Smooth muscle cell (in vitro differentiated cells): ENCODE measurements around the gene SATB2. TPM values are rescaled to one million over a fixed set of nuclear protein-coding genes. Genes with fewer than 3 reads are reported as not detected.

Experiments used
- DNase-seq: peaks from one replicate; lab custom pipeline; 2025; ENCODE audit not compliant: unreplicated experiment; lab: John Stamatoyannopoulos, UW
- H2AFZ ChIP-seq: fragments of 200-600 bp; sonication (generic); 2 replicates; pipeline ENCODE4 v1.6.0; 2016; ENCODE audit warnings: antibody characterized with exemption, low read depth, mild to moderate bottlenecking
- H3F3A ChIP-seq: fragments of 200-600 bp; sonication (generic); 2 replicates; pipeline ENCODE4 v1.6.0; 2017; ENCODE audit warnings: antibody characterized with exemption, low read depth
- H3K27ac ChIP-seq: fragments of 200-600 bp; sonication (generic); 2 replicates; pipeline ENCODE4 v1.5.1; 2016; ENCODE audit warnings: low read depth, mild to moderate bottlenecking
- H3K27me3 ChIP-seq: fragments of 200-600 bp; sonication (generic); 2 replicates; pipeline ENCODE4 v1.6.1; 2016; ENCODE audit warnings: low read depth, mild to moderate bottlenecking
- H3K36me3 ChIP-seq: fragments of 200-600 bp; sonication (generic); 2 replicates; pipeline ENCODE4 v1.5.1; 2016; ENCODE audit warnings: low read depth
- H3K4me1 ChIP-seq: fragments of 200-600 bp; sonication (generic); 2 replicates; pipeline ENCODE4 v1.5.1; 2016; ENCODE audit warnings: low read depth
- H3K4me2 ChIP-seq: fragments of 200-600 bp; sonication (generic); 2 replicates; pipeline ENCODE4 v1.6.0; 2016; ENCODE audit warnings: mild to moderate bottlenecking
- H3K4me3 ChIP-seq: fragments of 200-600 bp; sonication (generic); 2 replicates; pipeline ENCODE4 v1.5.1; 2016; ENCODE audit warnings: mild to moderate bottlenecking
- H3K79me2 ChIP-seq: fragments of 200-600 bp; sonication (generic); 2 replicates; pipeline ENCODE4 v1.6.0; 2016; ENCODE audit warnings: low read depth, mild to moderate bottlenecking
- H3K9ac ChIP-seq: fragments of 200-600 bp; sonication (generic); 2 replicates; pipeline ENCODE4 v1.6.0; 2016; ENCODE audit warnings: low read depth
- H3K9me3 ChIP-seq: fragments of 200-600 bp; sonication (generic); replicated peaks from 2 replicates; pipeline ENCODE4 v1.5.1; 2016; ENCODE audit warnings: low read depth
- H4K20me1 ChIP-seq: fragments of 200-600 bp; sonication (generic); 2 replicates; pipeline ENCODE4 v1.6.0; 2016; ENCODE audit warnings: low read depth
- CTCF ChIP-seq: fragments of 200-600 bp; sonication (generic); IDR thresholded peaks from 2 replicates; pipeline ENCODE4 v1.5.1; 2017; ENCODE audit warnings: borderline replicate concordance, mild to moderate bottlenecking, antibody characterized with exemption; ENCODE audit not compliant: insufficient read depth, poor library complexity, severe bottlenecking
- WGBS: methylation state at CpG from one replicate; pipeline ENCODE4 v1.1.7; 2016; ENCODE audit warnings: low lambda C conversion rate; 5-methylcytosine and 5-hydroxymethylcytosine counted together
- polyA plus RNA-seq: library from polyadenylated mRNA; unstranded; fragments of >200 nt; fragmentation: Nextera tagmentation; extraction: Ambion mirVana; gene quantifications from 2 replicates; pipeline ENCODE4 v1.2.1, GENCODE V29; 2016
- total RNA-seq: library from RNA; depleted of rRNA; stranded (reverse); fragments of >200 nt; gene quantifications from 2 replicates; pipeline ENCODE4 v1.2.3, GENCODE V29; 2014

SATB2 gene
- total and polyA plus RNA-seq, 2 experiments from 2014 or later: 0.73 to 12.5 TPM

DNA sequence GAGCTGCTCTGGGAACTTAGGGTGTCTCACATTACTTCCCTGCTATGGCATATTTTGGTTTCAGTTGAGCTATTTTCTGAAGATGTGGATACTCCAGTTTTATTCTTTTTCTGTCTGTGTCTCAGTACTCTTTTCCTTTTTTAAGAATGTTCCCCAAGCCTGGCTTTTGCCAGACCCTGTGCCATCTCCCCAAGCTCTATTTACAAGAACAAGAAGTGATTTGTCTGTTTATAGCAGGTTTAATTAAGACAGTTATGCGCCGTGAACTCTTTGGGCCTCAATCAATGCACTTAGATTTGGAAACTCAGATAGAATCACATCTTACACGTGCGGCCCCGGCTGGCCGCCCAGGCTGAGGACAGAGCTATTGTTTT is 8.9 kb upstream of the SATB2 start:
- no peak overlapping the region for H3K27ac ChIP-seq
- H2AFZ ChIP-seq: no peak overlapping the region
- no peaks in the 10 kb centered on the region for H3F3A ChIP-seq
- H4K20me1 ChIP-seq: no peaks in the 10 kb centered on the region
- no peaks in the 10 kb centered on the region for H3K79me2 ChIP-seq
- peaks cover 21% of the 10 kb centered on the region for H3K4me1 ChIP-seq
- TF ChIP-seq CTCF: no peak
- H3K9me3 ChIP-seq: no peaks in the 10 kb centered on the region
- no peaks in the 10 kb centered on the region for H3K36me3 ChIP-seq
- no peak overlapping the region for H3K9ac ChIP-seq
- 42% methylated on average over 6 of the region's 6 CpGs for WGBS
- H3K4me3 ChIP-seq: no peak overlapping the region
- DNase-seq: no peak
- peaks cover 100% of the 10 kb centered on the region for H3K27me3 ChIP-seq
- H3K4me2 ChIP-seq: no peak overlapping the region

- no peaks in the 10 kb centered on the region for H3F3A ChIP-seq
- DNase-seq: no peak
- whole genome bisulfite sequencing: 18% methylated on average over 11 of the region's 11 CpGs
- peaks cover 100% of the 10 kb centered on the region for H3K27me3 ChIP-seq
- H3K27ac ChIP-seq: no peak overlapping the region
- H3K36me3 ChIP-seq: no peaks in the 10 kb centered on the region
- no peak overlapping the region for H3K4me3 ChIP-seq
- H3K9ac ChIP-seq: no peak overlapping the region
- H2AFZ ChIP-seq: no peak overlapping the region
- no peaks in the 10 kb centered on the region for H3K9me3 ChIP-seq
- no peak overlapping the region for H3K4me2 ChIP-seq
- no peaks in the 10 kb centered on the region for H3K79me2 ChIP-seq
- H4K20me1 ChIP-seq: no peaks in the 10 kb centered on the region
- H3K4me1 ChIP-seq: peaks cover 19% of the 10 kb centered on the region
- no peak for TF ChIP-seq CTCF
Measured at GRCh38 chr2:199465988-199466691, 8.4 kb upstream of the SATB2 start.

GRCh38 chr2:199465390-199465789 is 7.7 kb upstream of the SATB2 start:
- WGBS: 11% methylated on average over 5 of the region's 5 CpGs
- no peak overlapping the region for H3K4me3 ChIP-seq

More at GRCh38 chr2:199465390-199465789, 7.7 kb upstream of the SATB2 start:
- Histone ChIP-seq H3K27ac (no peak overlapping the region), H3K4me1 (peaks cover 12% of the 10 kb centered on the region), H4K20me1 (no peaks in the 10 kb centered on the region), H3K4me2 (no peak overlapping the region), H3K27me3 (peaks cover 100% of the 10 kb centered on the region), H3K9me3 (no peaks in the 10 kb centered on the region), H3F3A (no peaks in the 10 kb centered on the region), H3K36me3 (no peaks in the 10 kb centered on the region), H3K9ac (no peak overlapping the region), H2AFZ (no peak overlapping the region), H3K79me2 (no peaks in the 10 kb centered on the region)
- DNase-seq: no peak
- no peak for TF ChIP-seq CTCF
